Calu3 (cell line): ENCODE results near the gene TMEM201. TPM values are rescaled to one million over a fixed set of nuclear protein-coding genes. Genes with fewer than 3 reads are reported as not detected.

Experiments
- BruUV-seq: library from RNA; stranded (reverse); fragments of 400-500 nt; replicated peaks from 2 replicates; lab custom pipeline; 2021; lab: Mats Ljungman, UMichigan
- CTCF ChIA-PET: fragments of 300-600 bp; sonication (Branson Sonifier 250); formaldehyde crosslinking; loops from one replicate; lab custom pipeline; 2022; ENCODE audit warnings: antibody characterized with exemption; lab: Charles Lee
- DNase-seq: peaks from one replicate; pipeline ENCODE4 v3.0.0; 2022
- H3K27ac Mint-ChIP-seq: one replicate; pipeline ENCODE4 v1.8.0; 2022; ENCODE audit warnings: mixed read lengths; ENCODE audit not compliant: unreplicated experiment
- H3K27me3 Mint-ChIP-seq: one replicate; pipeline ENCODE4 v1.8.0; 2022; ENCODE audit warnings: mixed read lengths; ENCODE audit not compliant: unreplicated experiment
- H3K36me3 Mint-ChIP-seq: one replicate; pipeline ENCODE4 v1.8.0; 2022; ENCODE audit warnings: mild to moderate bottlenecking, moderate library complexity, mixed read lengths; ENCODE audit not compliant: insufficient read depth, unreplicated experiment
- H3K4me1 Mint-ChIP-seq: one replicate; pipeline ENCODE4 v1.8.0; 2022; ENCODE audit warnings: mild to moderate bottlenecking, low read depth, mixed read lengths; ENCODE audit not compliant: unreplicated experiment
- H3K4me3 Mint-ChIP-seq: one replicate; pipeline ENCODE4 v1.8.0; 2022; ENCODE audit warnings: mild to moderate bottlenecking, low read depth, moderate library complexity, mixed read lengths; ENCODE audit not compliant: unreplicated experiment
- H3K9me3 Mint-ChIP-seq: one replicate; pipeline ENCODE4 v1.8.0; 2022; ENCODE audit warnings: low read depth, mixed read lengths; ENCODE audit not compliant: unreplicated experiment
- CTCF ChIP-seq: fragments of 200-600 bp; IDR thresholded peaks from one replicate; pipeline ENCODE4 v1.8.0; 2022; ENCODE audit warnings: antibody characterized with exemption; ENCODE audit not compliant: unreplicated experiment
- intact Hi-C: fragments of 100-400 bp; cut with micrococcal nuclease; formaldehyde crosslinking; loops from one replicate; pipeline ENCODE4 v1.10.0; 2022; ENCODE audit not compliant: unreplicated experiment
- total RNA-seq: library from RNA; stranded (reverse); gene quantifications from 2 replicates; pipeline ENCODE4 v1.2.3, GENCODE V29; 2022

TMEM201 gene
- total RNA-seq, 1 experiment from 2014 or later, result 18.5 TPM

- Mint-ChIP-seq H3K4me1 (no peaks in the 10 kb centered on the region), H3K9me3 (no peaks in the 10 kb centered on the region), H3K27ac (no peak overlapping the region), H3K4me3 (no peak overlapping the region), H3K27me3 (no peaks in the 10 kb centered on the region), H3K36me3 (peaks cover 5% of the 10 kb centered on the region)
- no peak for DNase-seq
- CTCF ChIA-PET, result no interaction called here
- BruUV-seq, result no TSS peak
- intact Hi-C loops, result no loop called here
- no peak for TF ChIP-seq CTCF
Measured at GRCh38 chr1:9602794-9603167, 14.1 kb downstream of the TMEM201 start.

GRCh38 chr1:9603307-9603706 is 14.6 kb downstream of the TMEM201 start:
- no peak for DNase-seq
- intact Hi-C loops, result no loop called here
- Mint-ChIP-seq H3K27me3 (no peaks in the 10 kb centered on the region), H3K9me3 (no peaks in the 10 kb centered on the region), H3K27ac (no peak overlapping the region), H3K36me3 (peaks cover 5% of the 10 kb centered on the region), H3K4me3 (no peak overlapping the region), H3K4me1 (no peaks in the 10 kb centered on the region)
- BruUV-seq, result no TSS peak
- CTCF ChIA-PET, result no interaction called here
- TF ChIP-seq CTCF, result no peak

- CTCF ChIA-PET, result interaction anchor here (0.7 kb wide), 1 partner anchor 1218 kb away, joined by 3 read pairs; no protein-coding TSS in a partner anchor
- Mint-ChIP-seq H3K27me3 (no peaks in the 10 kb centered on the region), H3K4me1 (no peaks in the 10 kb centered on the region), H3K4me3 (no peak overlapping the region), H3K27ac (no peak overlapping the region), H3K9me3 (no peaks in the 10 kb centered on the region), H3K36me3 (peaks cover 5% of the 10 kb centered on the region)
- BruUV-seq, result no TSS peak
- TF ChIP-seq CTCF, result no peak
- no peak for DNase-seq
- intact Hi-C loops, result no loop called here
Measured at GRCh38 chr1:9603766-9604753, 15.3 kb downstream of the TMEM201 start.

- intact Hi-C loops, result no loop called here
- no peaks in the 10 kb centered on the region for H3K4me1 Mint-ChIP-seq
- no peak for DNase-seq
- BruUV-seq, result no TSS peak
- H3K27me3 Mint-ChIP-seq, result no peaks in the 10 kb centered on the region
- H3K4me3 Mint-ChIP-seq, result no peak overlapping the region
- H3K36me3 Mint-ChIP-seq, result peaks cover 5% of the 10 kb centered on the region
- no peak overlapping the region for H3K27ac Mint-ChIP-seq
- no peaks in the 10 kb centered on the region for H3K9me3 Mint-ChIP-seq
- TF ChIP-seq CTCF, result no peak
- CTCF ChIA-PET, result no interaction called here
Measured at GRCh38 chr1:9604836-9605235, 16.1 kb downstream of the TMEM201 start.
